ENCODE data around the gene LRFN2.

- TF ChIP-seq CTCF (IDR thresholded peaks at IDR 0.05) (no peak), EZH2 (IDR thresholded peaks at IDR 0.05; ENCODE audit: borderline replicate concordance, insufficient read depth, low read depth, low read length, poor library complexity, severe bottlenecking) (no peak)
Observed at GRCh38 chr6:40355532-40355931, 231.6 kb downstream of the LRFN2 start.
